RPMI7951 (cell line): Measurements from ENCODE around the gene PTPN4. TPM values are rescaled to one million over a fixed set of nuclear protein-coding genes. Genes with fewer than 3 reads are reported as not detected.
A peak's percentile ranks its signal among the peaks of the same experiment; 100 is the strongest.

Experiments
- DNase-seq: peaks from one replicate; pipeline ENCODE4 v3.0.0-alpha.2; 2012; ENCODE audit warnings: low read depth
- total RNA-seq: library from RNA; depleted of rRNA; stranded (reverse); fragments of >200 nt; shearing (Covaris generic); gene quantifications from 2 replicates; pipeline ENCODE4 v1.2.3, GENCODE V29; 2014

The PTPN4 gene
- total RNA-seq, 1 experiment from 2014 or later: 19.2 TPM

DNA sequence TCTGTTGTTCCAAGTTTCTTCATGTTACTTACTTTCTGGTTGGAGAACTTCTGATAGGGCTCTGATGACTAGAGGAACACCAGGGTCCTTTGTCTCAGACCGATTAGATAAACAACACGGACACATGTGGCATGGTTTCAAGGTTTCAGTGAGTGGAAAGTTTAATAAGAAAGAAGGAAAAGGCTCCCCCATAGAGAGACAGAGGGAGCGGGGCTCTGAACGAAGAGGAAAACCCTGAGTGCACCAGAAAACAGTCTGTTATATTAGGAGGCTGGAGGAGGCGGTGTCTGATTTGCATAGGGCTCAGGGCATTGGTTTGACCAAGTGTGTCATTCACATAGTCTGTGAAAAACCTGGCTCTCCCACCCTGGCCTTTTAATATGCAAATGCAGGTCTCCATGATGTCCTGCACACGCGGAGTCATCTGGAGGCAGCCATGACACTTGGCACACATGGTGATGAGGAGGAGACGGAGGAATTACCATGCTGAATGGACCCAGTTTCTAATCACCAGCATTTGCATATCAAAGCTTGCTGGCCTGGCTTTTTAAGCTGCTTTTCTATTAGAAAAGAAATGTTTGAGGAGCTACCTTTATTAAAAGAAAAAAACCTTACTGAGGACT is 94.2 kb downstream of the PTPN4 start:
- no peak for DNase-seq

- DNase-seq: no peak
Observed at GRCh38 chr2:119856469-119856901, 96.8 kb downstream of the PTPN4 start.

- no peak for DNase-seq
Observed at GRCh38 chr2:119857742-119858141, 98.0 kb downstream of the PTPN4 start.

DNA sequence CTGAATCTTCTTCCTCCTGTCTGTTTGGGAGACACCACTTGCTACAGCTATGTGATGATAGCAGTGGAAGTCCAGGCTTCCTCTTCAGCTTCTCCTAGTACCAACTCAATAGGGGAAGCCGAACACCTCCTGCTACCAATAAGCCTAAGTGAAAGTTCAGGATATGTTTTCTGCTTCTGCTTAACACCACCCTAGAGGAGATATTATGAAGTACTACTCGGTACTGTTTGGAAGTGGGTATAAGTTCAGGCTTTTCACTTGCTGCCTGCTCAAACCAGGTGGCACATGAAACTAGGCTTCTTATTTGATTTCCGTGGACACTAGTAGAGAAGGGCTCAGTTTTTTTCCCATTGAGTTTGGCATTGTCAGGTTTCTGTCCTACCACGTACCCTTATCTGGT is 99.8 kb downstream of the PTPN4 start:
- no peak for DNase-seq

DNA sequence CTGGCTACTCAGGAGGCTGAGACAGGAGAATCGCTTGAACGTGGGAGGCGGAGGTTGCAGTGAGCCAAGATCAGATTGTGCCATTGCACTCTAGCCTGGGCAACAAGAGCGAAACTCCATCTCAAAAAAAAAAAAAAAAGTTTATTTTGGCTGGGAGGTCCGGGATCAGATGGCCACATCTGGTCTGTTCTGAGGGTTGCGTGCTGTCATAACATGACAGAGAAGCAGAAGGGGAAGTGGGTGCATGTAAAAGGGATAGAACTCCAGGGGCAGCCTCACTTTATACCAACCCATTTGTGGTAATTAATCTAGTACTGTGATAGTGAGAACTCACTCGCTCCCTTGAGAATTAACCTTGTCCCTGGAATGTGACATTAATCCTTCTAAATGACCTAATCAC is 101.2 kb downstream of the PTPN4 start:
- DNase-seq: no peak

DNA sequence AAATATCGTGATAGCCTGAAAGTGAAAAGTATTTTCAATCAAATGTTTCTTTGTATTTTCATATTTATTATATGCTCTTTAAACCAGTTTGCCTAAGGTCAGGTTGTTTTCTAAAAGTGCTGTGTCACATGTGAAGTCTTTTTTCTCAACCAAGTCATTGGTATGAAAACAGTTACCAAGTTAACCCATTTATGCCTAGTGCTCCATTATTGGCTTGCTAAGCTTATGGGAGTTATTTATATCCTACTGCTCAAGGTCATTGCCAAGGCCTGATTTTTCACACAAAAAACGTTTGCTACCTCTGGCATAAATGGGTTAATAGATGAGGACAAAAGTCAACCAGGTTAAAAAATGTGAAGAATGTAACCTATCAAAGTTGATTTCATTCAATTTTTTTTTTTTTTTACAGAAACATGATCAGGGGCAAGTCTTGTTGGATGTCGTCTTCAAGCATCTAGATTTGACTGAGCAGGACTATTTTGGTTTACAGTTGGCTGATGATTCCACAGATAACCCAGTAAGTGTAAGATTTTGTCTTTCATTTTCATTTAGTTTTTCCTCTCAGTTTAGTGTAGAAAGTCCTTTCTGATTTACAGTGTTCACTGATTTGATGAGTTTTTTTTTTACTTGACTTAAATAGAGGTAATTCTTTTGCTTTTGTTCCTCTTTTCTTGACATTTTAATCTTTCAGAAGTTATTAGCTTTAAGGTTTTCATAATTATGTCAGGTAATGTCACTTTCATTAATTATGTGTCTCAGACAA is 102.6 kb downstream of the PTPN4 start:
- DNase-seq: no peak

GRCh38 chr2:119864318-119864717 is 104.6 kb downstream of the PTPN4 start:
- no peak for DNase-seq

GRCh38 chr2:119871725-119872124 is 112.0 kb downstream of the PTPN4 start:
- no peak for DNase-seq

- DNase-seq: no peak
Observed at GRCh38 chr2:119873350-119874315, 113.9 kb downstream of the PTPN4 start.

DNA sequence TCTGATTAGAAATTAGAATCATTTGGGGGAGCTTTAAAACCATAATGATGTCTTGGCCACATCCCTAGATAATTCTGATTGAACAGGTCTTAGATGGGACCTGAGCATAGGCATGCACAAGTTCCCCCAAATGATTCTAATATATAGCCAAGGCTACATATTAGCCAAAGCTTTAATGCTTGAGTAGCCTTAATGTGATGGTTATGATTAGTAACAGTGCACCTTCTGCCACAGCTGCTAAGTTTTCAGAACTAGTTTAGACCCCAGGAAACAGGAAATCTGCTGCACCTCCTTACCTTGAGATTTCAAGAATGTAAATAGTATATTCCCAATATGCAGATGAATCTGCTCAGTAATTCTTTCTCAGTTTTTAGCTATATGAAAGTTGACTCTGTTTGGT is 119.8 kb downstream of the PTPN4 start:
- no peak for DNase-seq

- DNase-seq: peak; percentile 55
Observed at GRCh38 chr2:119888680-119889079, 129.0 kb downstream of the PTPN4 start.

DNA sequence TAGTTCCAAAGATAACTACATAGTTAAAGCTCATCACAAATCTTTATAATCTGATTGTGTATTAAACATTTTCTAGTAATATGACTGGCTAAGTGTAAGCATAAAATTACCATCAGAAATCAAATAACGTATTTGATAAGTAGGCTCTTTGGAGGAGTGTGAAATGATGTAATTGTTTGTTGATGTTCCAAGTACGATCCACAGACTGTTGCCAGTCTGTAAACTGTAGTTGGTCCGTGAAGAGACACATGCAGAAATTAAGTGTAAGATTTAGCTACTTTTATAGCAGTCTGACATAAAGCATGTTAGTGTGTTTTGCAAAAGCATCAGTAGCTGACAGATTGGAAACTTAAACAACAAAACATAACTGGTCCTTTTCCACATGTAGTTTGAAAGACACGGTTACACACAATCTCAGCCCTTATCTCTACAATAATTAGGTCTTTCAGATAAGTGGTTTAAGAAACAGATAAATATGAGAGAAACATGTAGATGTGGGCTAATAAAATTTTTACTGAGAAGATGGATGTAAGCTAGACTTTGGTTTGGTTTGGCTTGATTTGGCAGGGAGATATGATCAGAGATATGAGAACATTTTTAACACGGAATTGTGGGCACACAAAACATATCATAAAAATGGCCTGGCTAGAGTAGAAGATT is 138.1 kb downstream of the PTPN4 start:
- DNase-seq: no peak

DNA sequence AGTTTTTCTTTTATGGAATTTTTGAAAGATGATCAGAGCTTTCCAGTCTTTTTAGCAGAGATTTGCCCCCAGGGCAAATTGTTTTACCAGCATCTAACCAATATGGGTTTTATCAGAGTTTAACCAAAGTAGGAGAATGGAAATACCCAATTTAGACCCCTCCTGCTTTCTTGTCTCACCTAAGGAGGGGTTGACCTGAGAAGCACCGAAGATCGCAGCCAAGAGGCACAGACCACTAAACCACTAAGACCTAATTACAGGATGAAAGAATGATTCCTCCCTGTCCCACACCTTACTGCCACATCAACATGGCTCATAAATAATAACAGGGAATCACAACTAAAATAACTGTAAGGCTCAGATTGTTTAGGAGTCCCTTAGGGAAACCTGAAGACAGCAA is 141.3 kb downstream of the PTPN4 start:
- DNase-seq: no peak

GRCh38 chr2:119910566-119910965 is 150.8 kb downstream of the PTPN4 start:
- DNase-seq: no peak

DNA sequence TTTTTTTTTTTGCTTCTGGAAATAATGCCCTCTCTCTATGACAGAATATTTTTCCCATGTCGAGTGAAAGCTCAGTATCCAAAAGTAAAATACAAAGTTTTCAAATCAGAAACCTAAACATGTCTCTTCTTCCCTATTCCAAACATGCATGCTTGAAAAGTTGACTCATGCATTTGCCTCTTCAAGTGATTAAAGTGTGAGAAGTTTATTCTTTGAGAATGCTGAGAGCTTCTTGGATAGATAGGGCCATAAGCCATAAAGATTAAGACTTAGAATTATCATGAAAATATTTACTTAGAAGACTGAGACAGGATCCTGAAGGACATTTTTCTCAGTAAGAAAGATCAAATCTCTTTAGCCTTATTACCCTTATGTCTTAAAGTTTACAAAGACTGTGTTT is 154.5 kb downstream of the PTPN4 start:
- DNase-seq: no peak

DNA sequence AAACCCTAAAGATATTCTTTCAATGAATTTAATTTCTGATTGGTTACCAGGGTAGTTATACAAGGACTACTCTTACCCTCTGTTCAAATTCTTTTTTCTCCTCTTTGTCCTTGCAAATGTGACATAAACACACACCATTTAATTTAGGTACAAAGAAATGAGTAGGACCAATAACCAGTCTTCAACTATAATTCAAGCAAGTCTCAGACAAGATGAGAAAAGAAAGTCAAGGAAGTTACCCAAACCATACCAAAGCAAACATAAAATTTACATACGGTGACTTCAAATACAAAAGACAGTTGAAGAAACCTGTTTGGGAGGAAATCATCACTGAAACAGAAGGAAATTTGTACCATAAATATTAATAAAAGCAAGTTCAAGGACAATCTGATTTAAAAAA is 162.1 kb downstream of the PTPN4 start:
- DNase-seq: no peak

DNA sequence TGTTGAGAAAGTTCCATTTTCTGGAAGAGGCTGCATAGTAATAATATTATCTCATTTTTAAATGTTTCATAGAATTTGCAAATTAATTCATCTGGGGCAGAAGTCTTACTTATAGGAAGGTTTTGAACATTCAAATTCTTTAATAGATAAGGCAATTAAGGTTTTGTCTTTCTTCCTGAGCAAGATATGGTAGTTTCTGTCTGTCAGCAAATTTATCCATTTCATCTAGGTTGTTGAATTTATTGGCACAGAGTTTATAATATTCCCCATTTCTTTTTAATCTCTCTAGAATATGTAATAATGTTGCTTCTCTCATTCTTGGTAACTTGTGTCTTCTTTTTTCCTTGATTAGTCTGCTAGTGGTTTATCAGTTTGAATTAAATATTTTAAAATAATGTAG is 163.0 kb downstream of the PTPN4 start:
- DNase-seq: no peak

- no peak for DNase-seq
Observed at GRCh38 chr2:119929537-119929936, 169.8 kb downstream of the PTPN4 start.

DNA sequence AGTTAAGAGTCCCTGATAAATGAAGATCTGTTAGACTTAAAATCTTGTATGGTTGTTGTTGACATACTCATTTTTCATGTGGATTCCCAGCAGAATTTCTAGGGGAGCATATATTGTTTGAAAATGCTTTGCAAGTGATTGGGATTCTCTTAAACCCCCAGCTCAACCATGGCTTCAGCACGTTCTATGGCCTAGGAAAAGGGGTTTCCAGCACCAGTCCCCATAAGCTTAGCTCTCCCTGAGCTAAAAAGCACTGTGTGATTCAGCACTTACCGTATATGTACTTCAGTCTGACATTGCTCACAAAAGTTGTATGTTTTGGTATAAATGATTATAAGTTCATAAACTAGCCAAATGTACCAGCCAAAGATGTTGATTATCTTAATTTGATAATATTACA is 173.1 kb downstream of the PTPN4 start:
- DNase-seq: no peak

DNA sequence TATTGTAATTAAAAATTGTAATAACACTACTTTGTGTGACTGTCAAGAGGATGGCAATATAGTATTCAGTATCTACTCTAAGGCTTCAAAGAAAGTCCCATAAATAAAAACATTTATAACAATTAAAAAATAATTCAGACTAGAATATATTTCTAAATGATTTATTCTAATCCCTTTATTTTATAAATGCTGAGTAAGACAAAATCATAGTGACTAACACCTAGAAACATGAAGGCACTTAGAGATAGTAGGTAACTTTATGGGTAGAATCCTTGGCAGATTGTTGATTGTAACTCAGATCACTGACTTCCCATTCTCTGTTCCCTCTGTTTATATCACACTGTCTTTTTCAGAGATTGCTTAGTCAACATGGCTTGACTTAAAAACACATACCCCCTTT is 174.6 kb downstream of the PTPN4 start:
- DNase-seq: no peak

DNA sequence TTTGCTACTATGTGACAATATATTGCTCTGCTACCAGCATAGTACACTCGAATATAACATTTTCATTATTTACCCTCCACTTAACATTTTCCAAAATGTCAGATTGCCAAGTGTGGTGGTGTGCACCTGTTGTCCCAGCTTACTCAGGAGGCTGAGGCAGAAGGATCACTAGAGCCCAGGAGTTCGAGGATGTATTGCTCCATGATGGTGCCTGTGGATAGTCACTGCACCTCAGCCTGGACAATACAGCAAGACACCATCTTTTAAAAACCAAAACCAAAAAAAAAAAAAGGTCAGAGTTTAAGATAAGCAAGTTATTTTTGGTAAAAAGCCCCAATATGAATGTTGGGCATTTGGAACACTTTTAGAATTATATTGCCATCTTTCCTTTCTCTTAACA is 178.0 kb downstream of the PTPN4 start:
- no peak for DNase-seq

- no peak for DNase-seq
Observed at GRCh38 chr2:119939915-119940314, 180.2 kb downstream of the PTPN4 start.
